GM18507 (cell line): Measurements from ENCODE around the gene RRP1B.
"Not testable (repeated sequence)": the region's sequence is repeated elsewhere in the genome, so short reads cannot be mapped to it uniquely, and the experiment has no call there.

Source experiments
- DNase-seq: peaks from one replicate; pipeline ENCODE4 v3.0.0; 2011; ENCODE audit warnings: low read depth; ENCODE audit not compliant: insufficient read length; ENCODE audit errors: extremely low spot score
- FAIRE-seq: peaks from 2 replicates; lab custom pipeline; 2011; peaks lifted over from hg19 to GRCh38; lab: Jason Lieb, UNC

The RRP1B gene

GRCh38 chr21:43639470-43640353, 19.6 kb upstream of the RRP1B start:
- FAIRE-seq (no peak), DNase-seq (no peak)

- DNase-seq (no peak), FAIRE-seq (no peak)
Observed at GRCh38 chr21:43640400-43640799, 19.0 kb upstream of the RRP1B start.

GRCh38 chr21:43643193-43643592, 16.2 kb upstream of the RRP1B start:
- DNase-seq (no peak), FAIRE-seq (no peak)

- no peak for FAIRE-seq
- DNase-seq, result no peak
Observed at GRCh38 chr21:43644071-43644470, 15.3 kb upstream of the RRP1B start.

GRCh38 chr21:43644609-43645008, 14.8 kb upstream of the RRP1B start:
- DNase-seq, result no peak
- no peak for FAIRE-seq

GRCh38 chr21:43645136-43645891, 14.0 kb upstream of the RRP1B start:
- DNase-seq (no peak), FAIRE-seq (peak; percentile 45)

- DNase-seq (no peak), FAIRE-seq (peak; percentile 12)
Observed at GRCh38 chr21:43645976-43646375, 13.4 kb upstream of the RRP1B start.

- DNase-seq (peak; percentile 75), FAIRE-seq (peak; percentile 96)
Observed at GRCh38 chr21:43646550-43647260, 12.7 kb upstream of the RRP1B start.

- FAIRE-seq, result no peak
- no peak for DNase-seq
Observed at GRCh38 chr21:43648171-43648570, 11.2 kb upstream of the RRP1B start.

- DNase-seq, FAIRE-seq: not testable (repeated sequence)
Observed at GRCh38 chr21:43651926-43652325, 7.4 kb upstream of the RRP1B start.

GRCh38 chr21:43652616-43653015, 6.7 kb upstream of the RRP1B start:
- DNase-seq, result no peak
- no peak for FAIRE-seq

- FAIRE-seq (no peak), DNase-seq (no peak)
Observed at GRCh38 chr21:43653626-43654025, 5.7 kb upstream of the RRP1B start.

GRCh38 chr21:43654806-43655489, 4.4 kb upstream of the RRP1B start:
- DNase-seq (no peak), FAIRE-seq (no peak)

GRCh38 chr21:43657355-43658087, 1.8 kb upstream of the RRP1B start:
- DNase-seq, result no peak

GRCh38 chr21:43658088-43658741, 1.1 kb upstream of the RRP1B start:
- no peak for FAIRE-seq
- no peak for DNase-seq

More at GRCh38 chr21:43657355-43658087, 1.8 kb upstream of the RRP1B start:
- no peak for FAIRE-seq

GRCh38 chr21:43658769-43659135, 608 bp upstream of the RRP1B start:
- FAIRE-seq (no peak), DNase-seq (no peak)

- DNase-seq, result no peak
Observed at GRCh38 chr21:43662286-43662685, 2.9 kb downstream of the RRP1B start.

GRCh38 chr21:43663033-43663432, 3.7 kb downstream of the RRP1B start:
- FAIRE-seq (no peak), DNase-seq (no peak)

More at GRCh38 chr21:43662286-43662685, 2.9 kb downstream of the RRP1B start:
- FAIRE-seq, result no peak
